HG02970 (cell line): ENCODE results near the gene EYS.

Source experiments
- ATAC-seq: cut with Tn5 transposase; IDR thresholded peaks from one replicate; pipeline ENCODE4 v1.9.1; 2021; ENCODE audit warnings: mild to moderate bottlenecking, moderate library complexity, moderate number of reproducible peaks; ENCODE audit not compliant: unreplicated experiment, low FRiP score

The EYS gene

GRCh38 chr6:65707126-65707826 lies at the start of gene EYS:
Gene EYS, minus strand, starts transcription at chr6:65707226. Its CDS starts 211,816 bp downstream, at chr6:65495410.
- ATAC-seq = no peak

DNA sequence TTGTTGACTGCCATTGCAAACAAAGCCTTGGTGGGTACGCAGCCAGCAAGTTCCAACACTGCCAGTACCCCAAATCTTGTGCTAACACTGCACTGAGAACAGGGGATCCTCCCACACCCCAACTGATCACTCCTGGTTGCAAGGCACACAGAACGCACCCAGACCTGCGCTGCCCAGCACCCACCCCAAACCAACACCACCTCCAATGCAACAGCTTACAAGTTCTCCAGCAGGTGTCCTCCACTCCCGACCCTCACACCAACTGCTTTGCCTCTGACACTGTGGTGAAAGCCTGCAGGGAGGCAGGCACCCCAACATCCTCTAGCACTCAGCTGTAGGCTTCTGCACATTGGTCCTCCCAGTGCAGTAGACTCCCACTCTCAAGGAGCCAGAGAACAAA lies 39.3 kb upstream of the EYS start:
- ATAC-seq = no peak

DNA sequence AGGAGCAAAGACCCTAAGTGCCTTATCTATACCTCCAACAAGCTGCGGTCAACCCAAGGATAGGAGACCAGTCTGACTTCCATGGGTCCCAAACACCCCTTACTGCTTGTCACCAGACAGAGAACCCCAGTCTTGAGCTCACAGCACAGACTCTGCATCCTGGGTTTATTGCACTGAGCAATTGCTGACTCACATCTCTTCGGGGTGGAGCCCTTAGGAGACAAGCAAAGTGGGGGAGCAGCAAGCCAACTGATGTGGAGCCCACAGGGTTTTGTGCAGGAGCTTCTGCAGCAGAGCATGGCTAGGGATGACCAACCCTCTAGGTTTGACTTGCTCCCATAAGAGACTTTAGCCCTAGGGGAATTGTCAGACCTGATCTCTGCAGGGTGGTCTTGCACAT lies 38.6 kb upstream of the EYS start:
- ATAC-seq = no peak

GRCh38 chr6:65728879-65729479 lies 22.0 kb upstream of the EYS start:
- ATAC-seq = no peak

DNA sequence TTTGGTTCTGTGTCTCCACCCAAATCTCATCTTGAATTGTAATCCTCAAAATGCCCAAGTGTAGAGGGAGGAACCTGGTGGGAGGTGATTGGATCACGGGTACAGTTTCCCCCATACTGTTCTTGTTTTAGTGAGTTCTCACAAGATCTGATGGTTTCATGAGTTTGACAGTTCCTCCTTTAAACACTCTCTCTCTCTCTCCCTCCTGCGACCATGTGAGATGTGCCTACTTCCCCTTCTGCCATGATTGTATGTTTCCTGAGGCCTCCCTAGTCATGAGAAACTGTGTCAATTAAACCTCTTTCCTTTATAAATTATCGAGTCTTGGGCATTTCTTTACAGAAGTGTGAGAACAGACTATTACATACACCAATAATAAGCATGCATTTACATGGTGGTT lies 12.1 kb upstream of the EYS start:
- no peak for ATAC-seq

DNA sequence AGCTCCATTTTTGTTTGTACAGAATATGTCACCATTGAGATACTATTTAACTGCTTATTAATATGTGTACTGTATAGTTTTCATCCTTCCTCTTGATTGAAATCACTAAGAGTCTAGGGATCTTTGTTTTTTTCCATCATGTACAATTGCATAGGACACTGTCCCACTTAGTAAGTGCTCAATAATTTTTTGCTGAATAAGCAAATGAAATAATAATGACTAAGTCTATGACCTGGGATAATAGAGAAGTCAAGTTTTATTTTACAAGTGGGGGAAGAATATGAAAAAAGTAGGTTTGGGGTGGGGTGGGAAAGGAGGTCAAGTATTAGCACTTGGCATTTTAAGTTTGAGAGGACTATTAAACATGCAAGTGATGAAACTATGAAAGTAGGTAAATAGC lies 4.5 kb upstream of the EYS start:
- no peak for ATAC-seq

DNA sequence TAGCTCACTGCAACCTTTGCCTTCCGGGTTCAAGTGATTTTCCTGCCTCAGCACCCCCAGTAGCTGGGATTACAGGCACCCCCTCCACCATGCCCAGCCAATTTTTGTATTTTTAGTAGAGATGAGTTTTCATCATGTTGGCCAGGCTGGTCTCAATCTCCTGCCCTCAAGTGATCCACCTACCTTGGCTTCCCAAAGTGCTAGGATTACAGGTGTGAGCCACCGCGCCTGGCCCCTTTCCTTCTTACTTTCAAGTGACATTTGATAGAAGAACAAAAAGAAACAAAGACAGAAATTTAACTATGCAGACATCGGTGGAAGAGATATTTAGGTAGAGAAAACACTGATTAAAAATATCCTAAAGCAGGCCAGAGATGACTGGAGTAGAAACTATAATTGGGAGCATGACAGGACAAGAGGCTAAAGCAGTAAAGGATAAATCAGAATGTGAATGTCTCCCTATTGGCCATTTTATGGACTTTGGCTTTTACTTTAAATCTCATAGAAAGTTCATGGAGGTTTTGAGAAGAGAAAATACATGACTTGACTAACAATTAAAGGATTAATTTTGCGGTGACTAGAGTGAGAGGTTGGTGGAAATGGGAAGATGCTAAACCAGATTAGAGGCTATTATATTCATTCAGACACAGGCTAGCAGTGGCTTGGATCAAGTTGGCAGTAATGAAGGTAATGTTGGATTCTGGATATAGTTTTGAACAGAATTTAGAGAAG lies 2.2 kb upstream of the EYS start:
- ATAC-seq = no peak

GRCh38 chr6:65708162-65708561 lies 1.1 kb upstream of the EYS start:
- ATAC-seq = no peak

DNA sequence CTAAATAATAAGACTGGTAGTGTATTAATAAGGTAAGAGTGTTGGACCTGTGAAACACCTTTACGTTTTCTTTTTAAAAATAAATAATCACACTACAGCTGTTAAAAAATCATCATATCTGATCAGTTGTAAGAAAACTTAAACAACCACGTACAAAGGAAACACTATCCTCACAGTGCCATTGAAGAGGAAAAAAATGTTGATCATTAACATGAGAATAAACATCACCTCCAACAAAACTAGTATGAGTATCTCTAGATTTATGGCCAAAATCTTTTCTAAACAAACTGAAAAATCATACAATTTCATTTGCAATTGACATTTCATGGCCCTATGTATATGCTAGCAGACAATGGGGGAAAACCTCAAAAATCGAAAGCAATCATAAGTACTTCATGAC lies 590 bp downstream of the EYS start:
- no peak for ATAC-seq

DNA sequence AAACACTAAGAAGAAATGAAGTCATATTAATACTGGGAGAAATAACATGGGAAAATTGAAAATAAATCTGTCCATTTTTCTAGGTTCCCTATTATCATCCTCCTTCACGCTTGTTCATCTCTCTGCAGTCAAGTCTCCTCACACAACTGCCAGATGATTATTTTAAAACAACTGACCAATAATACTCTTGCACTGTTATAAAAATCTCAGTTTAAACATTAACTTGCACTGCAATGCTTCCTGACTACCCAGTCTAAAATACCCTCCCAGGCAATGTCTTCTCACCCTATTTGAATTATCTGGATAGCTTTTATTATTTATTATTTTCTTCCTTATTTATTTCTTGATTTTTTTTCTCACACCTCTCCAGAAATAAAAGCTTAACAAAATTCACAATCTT lies 5.7 kb downstream of the EYS start:
- no peak for ATAC-seq

- no peak for ATAC-seq
Observed at GRCh38 chr6:65700561-65700960, 6.5 kb downstream of the EYS start.

- ATAC-seq = no peak
Observed at GRCh38 chr6:65692109-65692508, 14.9 kb downstream of the EYS start.

- no peak for ATAC-seq
Observed at GRCh38 chr6:65680232-65680631, 26.8 kb downstream of the EYS start.

- no peak for ATAC-seq
Observed at GRCh38 chr6:65671922-65672321, 35.1 kb downstream of the EYS start.

DNA sequence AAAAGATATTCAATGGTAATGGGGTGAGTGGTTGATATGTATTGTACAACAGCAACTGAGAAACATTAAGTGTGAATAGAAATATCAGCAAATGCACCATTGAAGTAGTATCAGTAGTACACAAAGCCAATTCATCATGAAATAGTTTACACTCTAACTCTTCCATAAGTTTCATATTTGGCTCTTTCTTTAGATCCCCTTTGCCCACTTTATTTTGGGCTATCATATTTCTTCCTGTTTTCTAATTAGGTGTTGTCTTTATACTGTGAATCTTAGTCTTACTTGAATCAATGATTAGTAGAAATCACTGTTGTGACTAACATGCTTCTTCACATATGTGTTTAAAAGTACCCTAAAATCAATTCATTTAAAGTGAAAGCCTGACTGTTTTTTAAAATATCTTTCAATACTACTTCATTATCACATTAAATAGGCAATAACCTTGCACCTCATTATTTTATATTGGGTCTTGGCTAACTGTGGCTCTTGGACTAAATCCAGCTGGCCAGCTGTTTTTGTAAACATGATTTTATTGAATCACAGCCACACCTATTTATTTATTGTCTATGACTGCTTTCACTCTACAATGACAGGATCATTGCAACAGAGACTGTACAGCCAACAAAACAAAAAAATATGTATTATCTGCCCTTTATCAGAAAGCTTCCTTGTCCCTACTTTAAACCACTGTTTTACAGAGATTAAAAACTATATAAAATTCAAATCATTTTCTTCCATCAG lies 38.9 kb downstream of the EYS start:
- no peak for ATAC-seq

DNA sequence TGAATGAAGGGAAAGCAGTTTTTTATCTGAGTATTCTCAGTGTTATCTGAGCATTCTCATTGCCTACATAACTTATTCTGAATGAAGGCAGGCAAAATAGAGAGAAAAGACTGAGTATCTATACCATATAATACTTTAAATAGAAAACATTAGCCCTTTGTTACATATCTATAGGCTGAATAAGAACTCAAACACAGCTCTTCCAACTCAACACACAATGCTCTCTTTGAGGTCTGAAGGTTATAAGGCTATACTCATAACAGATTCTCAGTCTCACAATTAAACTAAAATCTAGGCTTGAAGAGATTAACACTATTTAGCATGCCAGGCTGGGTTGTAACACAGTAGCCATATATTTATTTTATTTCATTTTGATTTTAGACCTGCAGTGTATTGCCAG lies 56.9 kb downstream of the EYS start:
- no peak for ATAC-seq

- no peak for ATAC-seq
Observed at GRCh38 chr6:65649392-65649791, 57.6 kb downstream of the EYS start.

DNA sequence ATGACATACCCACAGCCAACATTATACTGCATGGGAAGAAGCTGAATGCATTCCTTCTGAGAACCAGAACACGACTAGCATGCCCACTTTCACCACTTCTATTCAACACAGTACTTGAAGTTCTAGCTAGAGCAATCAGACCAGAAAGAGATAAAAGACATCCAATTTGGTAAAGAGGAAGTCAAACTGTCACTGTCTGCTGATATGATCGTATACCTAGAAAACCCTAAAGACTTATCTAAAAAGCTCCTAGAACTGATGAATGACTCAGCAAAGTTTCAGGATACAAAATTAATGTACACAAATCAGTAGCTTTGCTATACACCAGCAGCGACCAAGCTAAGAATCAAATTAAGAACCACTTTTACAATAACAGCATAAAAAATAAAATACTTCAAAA lies 60.5 kb downstream of the EYS start:
- ATAC-seq = no peak

- ATAC-seq = no peak
Observed at GRCh38 chr6:65642776-65643175, 64.2 kb downstream of the EYS start.

GRCh38 chr6:65638047-65638831 lies 68.8 kb downstream of the EYS start:
- no peak for ATAC-seq
